ENCODE results near the gene FGL2.
"Not testable (repeated sequence)": the region's sequence is repeated elsewhere in the genome, so short reads cannot be mapped to it uniquely, and the experiment has no call there.

The FGL2 gene, protein sequence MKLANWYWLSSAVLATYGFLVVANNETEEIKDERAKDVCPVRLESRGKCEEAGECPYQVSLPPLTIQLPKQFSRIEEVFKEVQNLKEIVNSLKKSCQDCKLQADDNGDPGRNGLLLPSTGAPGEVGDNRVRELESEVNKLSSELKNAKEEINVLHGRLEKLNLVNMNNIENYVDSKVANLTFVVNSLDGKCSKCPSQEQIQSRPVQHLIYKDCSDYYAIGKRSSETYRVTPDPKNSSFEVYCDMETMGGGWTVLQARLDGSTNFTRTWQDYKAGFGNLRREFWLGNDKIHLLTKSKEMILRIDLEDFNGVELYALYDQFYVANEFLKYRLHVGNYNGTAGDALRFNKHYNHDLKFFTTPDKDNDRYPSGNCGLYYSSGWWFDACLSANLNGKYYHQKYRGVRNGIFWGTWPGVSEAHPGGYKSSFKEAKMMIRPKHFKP

DNA sequence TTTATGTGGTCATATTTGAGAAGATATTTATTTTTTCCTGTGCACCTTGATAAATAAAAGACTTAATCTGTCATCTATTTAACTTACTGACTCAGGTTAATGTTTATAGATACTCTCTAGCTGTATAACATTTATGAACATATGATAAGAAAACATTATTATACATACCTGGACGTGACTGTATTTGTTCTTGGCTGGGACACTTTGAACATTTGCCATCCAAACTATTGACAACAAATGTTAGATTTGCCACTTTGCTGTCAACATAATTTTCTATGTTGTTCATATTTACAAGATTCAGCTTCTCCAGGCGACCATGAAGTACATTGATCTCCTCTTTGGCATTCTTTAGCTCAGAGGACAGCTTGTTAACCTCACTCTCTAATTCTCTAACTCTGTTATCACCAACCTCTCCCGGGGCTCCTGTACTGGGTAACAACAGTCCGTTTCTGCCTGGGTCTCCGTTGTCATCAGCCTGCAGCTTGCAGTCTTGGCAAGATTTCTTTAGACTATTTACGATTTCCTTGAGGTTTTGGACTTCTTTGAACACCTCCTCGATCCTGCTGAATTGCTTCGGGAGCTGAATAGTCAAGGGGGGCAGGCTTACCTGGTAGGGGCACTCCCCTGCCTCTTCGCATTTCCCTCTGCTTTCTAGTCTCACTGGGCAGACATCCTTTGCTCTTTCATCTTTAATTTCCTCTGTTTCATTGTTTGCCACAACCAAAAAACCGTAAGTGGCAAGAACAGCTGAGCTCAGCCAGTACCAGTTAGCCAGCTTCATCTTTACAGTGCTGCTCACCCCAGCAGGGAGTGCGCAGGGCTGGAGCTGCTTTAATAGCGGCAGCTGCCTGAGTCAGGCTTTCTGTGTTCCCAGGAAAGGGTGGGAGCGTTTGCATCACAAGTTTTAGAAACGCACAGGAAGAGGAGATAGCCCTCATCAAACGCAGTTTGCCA is at the start of gene FGL2:
Gene FGL2, minus strand, starts transcription at position 807 of the 954 bp plus-strand sequence. Its CDS starts 26 bp downstream, at position 781.
- peak; percentile 4 to 11 for DNase-seq (ENCODE audit: low read depth in 2 of 2)

DNA sequence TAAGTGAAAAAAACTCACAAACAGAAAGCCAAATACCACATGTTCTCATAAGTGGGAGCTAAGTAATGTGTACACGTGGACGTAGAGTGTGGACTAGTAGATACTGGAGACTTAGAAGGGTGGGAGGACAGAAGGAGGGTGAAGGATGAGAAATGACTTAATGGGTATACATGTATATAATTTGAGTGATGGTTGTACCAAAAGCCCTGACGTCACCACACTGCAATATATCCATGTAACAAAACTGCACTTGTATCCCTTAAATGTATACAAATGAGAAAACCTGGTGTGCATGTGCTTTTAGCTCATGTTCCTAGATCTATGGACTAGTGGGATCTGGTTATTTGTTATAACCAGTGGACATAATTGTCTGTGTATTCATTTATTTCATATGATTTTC is 48.5 kb upstream of the FGL2 start:
- no peak for DNase-seq (ENCODE audit: low read depth in 2 of 2)

- DNase-seq (ENCODE audit: low read depth in 2 of 2) = peak; percentile 45 to 49
Measured at GRCh38 chr7:77247206-77247850, 47.7 kb upstream of the FGL2 start.

- DNase-seq (ENCODE audit: low read depth in 2 of 2) = no peak
Measured at GRCh38 chr7:77246026-77246640, 46.5 kb upstream of the FGL2 start.

DNA sequence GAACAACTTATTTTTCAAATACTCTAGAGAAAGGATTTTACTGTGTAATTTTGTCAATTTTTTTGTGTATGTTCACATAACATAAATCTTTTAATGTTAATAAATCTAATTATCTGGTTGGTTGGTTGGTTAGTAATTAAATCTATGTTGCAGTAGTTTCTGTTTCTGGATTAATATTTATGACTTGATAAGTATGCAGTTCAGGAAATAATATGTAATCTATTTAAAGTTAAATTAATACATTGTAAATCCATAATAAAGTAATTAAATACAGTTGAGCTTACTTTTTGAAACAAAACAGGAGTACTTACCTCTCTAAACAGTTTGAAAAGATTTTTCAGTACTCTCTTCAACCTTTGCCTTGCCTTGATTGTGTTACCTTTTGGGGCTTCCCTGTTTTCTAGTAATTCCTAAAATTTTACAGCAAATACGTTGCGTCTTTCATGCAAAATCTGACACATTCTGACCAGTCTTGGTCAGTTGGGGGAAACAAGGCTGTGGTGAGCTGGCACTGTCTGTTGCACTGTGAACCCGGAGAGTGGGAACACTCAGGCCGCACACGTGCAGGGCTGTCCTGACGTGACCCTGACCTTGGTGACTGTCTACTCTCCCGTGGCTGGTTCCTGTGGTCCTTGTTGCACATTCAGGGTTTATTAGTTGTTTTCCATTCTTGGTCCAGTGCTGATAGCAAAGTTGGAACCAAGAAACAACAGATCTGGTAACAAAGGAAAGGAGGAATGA is 45.6 kb upstream of the FGL2 start:
- DNase-seq (ENCODE audit: low read depth in 2 of 2) = no peak

GRCh38 chr7:77244222-77244934 is 44.8 kb upstream of the FGL2 start:
- DNase-seq (ENCODE audit: low read depth in 2 of 2) = no peak

GRCh38 chr7:77242554-77242953 is 42.9 kb upstream of the FGL2 start:
- DNase-seq (ENCODE audit: low read depth in 2 of 2) = no peak

GRCh38 chr7:77242068-77242467 is 42.4 kb upstream of the FGL2 start:
- no peak for DNase-seq (ENCODE audit: low read depth in 2 of 2)

GRCh38 chr7:77239471-77239870 is 39.9 kb upstream of the FGL2 start:
- no peak for DNase-seq (ENCODE audit: low read depth in 2 of 2)

DNA sequence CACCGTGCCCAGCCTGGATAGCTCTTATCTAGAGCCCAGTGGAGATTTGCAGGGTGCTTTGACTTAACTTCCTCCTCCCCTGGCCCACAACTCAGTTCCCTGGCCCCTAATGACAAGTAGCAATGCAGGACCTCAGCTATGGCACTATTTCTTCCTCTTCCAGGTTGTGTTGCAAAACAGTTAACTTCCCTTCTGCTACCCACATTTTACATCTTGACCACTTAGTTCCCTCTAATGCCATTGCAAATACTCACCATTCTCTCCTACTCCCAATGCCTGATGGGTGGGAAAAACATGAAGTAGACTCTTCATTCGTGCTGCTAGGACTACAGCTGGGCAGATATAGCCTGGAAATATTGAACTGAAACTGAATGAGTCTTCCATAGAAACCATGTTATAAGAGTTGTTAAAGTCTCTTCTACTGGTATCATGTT is 39.1 kb upstream of the FGL2 start:
- DNase-seq (ENCODE audit: low read depth in 2 of 2) = no peak

DNA sequence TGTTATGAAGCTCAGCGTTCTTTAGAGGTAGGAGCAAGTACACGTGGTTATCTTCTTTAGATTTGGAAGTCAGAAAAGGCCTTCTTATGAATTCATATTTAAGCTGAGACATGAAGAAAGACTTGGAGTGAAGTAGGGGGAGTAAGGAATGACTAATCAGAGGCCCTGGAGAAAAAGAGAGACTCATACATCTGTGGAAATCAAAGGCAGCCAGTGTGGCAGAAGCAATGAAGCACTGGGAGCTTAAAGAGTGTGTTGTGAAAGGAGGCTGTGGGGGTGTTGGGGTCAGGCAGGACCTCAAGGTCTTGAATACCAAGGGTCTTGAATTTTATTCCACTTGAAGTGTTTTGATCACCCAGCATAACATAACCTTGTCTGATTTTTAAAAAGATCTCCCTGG is 35.7 kb upstream of the FGL2 start:
- no peak for DNase-seq (ENCODE audit: low read depth in 2 of 2)

DNA sequence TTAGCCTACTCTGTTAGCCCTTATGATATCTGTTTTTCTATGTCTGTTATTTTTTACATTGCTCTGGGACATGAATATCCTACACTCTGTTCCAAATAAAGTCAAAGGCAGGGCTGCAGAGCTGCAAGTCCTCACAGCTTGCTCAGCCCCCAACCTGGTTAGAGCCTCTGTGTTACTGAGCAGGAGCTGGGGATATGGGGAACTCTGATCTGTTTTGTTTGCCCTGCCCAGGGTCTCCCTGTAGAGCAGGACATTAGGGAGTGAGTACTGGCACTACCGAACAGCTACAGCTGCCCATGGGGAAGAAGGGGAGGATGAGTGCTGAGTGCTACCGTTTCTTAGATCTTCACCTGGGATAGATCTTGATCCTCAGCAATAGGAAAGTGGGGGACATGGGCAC is 32.8 kb upstream of the FGL2 start:
- no peak for DNase-seq (ENCODE audit: low read depth in 2 of 2)

DNA sequence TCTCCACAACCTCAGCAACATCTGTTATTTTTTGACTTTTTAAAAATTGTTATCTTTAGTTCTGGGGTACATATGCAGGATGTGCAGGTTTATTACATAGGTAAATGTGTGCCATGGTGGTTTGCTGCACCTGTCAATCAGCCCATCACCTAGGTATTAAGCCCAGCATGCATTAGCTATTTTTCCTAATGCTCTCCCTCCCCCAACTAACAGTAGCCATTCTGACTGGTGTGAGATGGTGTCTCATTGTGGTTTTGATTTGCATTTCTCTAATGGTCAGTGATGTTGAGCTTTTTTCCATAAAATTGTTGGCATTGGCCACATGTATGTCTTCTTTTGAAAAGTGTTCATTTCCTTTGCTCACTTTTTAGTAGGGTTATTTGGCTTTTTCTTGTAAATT is 29.2 kb upstream of the FGL2 start:
- not testable (repeated sequence) for DNase-seq (ENCODE audit: low read depth in 2 of 2)

- no peak for DNase-seq (ENCODE audit: low read depth in 2 of 2)
Measured at GRCh38 chr7:77226357-77226839, 26.8 kb upstream of the FGL2 start.

GRCh38 chr7:77223261-77223660 is 23.6 kb upstream of the FGL2 start:
- no peak for DNase-seq (ENCODE audit: low read depth in 2 of 2)

GRCh38 chr7:77222819-77223218 is 23.2 kb upstream of the FGL2 start:
- DNase-seq (ENCODE audit: low read depth in 2 of 2) = no peak

- no peak for DNase-seq (ENCODE audit: low read depth in 2 of 2)
Measured at GRCh38 chr7:77222065-77222464, 22.4 kb upstream of the FGL2 start.

GRCh38 chr7:77219701-77220331 is 20.2 kb upstream of the FGL2 start:
- DNase-seq (ENCODE audit: low read depth in 2 of 2) = not testable (repeated sequence)

DNA sequence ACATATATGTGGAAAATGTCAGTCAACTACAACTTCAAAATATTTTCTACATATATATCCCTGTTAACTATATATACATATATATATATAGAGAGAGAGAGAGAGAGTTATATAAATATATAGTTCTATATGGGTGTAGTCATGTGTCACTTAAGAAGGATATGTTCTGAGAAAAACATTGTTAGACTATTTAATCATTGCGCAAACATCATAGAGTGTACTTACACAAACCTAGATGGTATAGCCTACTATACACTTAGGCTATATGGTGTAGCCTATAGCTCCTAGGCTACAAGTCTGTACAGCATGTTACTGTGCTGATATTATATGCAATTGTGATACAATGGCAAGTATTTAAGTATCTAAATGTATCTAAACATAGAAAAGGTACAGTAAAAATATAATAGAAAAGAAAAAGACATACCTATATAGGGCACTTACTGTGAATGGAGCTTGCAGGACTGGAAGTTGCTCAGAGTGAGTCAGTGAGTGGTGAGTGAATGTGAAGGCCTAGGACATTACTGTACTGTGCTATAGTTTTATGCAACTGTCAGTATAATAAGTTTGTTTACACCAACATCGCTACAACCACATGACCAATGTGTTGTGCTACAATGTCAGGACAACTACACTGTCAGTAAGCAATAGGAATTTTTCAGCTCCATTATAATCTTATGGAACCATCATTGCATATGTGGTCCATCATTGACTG is 18.0 kb upstream of the FGL2 start:
- no peak for DNase-seq (ENCODE audit: low read depth in 2 of 2)
